CD8-positive, alpha-beta memory T cell (primary cell): ENCODE results near the gene SNX9. TPM values are rescaled to one million over a fixed set of nuclear protein-coding genes. Genes with fewer than 3 reads are reported as not detected.

Experiments used
- CTCF ChIA-PET: fragments of 350-600 bp; sonication (Branson Sonifier 250); formaldehyde crosslinking; loops from one replicate; lab custom pipeline; 2021; ENCODE audit warnings: antibody characterized with exemption; lab: Charles Lee
- POLR2A ChIA-PET: fragments of 350-600 bp; sonication (Branson Sonifier 250); formaldehyde crosslinking; loops from one replicate; lab custom pipeline; 2021; ENCODE audit warnings: antibody characterized with exemption; lab: Charles Lee
- DNase-seq, 5 donors: peaks; one replicate each; pipeline versions ENCODE4 v3.0.0 to v3.0.0-alpha.2; 2020 to 2022; ENCODE audit warnings: mixed read lengths in 1 of 5
- H3K27ac ChIP-seq: one replicate; pipeline ENCODE4 v1.7.0; 2013; ENCODE audit warnings: low read depth, mild to moderate bottlenecking, low read length, moderate library complexity
- H3K27me3 ChIP-seq: 2 replicates; pipeline ENCODE4 v1.7.0; 2013; ENCODE audit warnings: low read length, mild to moderate bottlenecking; ENCODE audit not compliant: insufficient read depth, poor library complexity, severe bottlenecking
- H3K36me3 ChIP-seq: 2 replicates; pipeline ENCODE4 v1.7.0; 2013; ENCODE audit warnings: mild to moderate bottlenecking, low read length, moderate library complexity; ENCODE audit not compliant: insufficient read depth
- H3K4me1 ChIP-seq: 2 replicates; pipeline ENCODE4 v1.7.0; 2013; ENCODE audit warnings: mild to moderate bottlenecking, low read length, moderate library complexity; ENCODE audit not compliant: insufficient read depth
- H3K4me3 ChIP-seq: 2 replicates; pipeline ENCODE4 v1.7.0; 2013; ENCODE audit warnings: mild to moderate bottlenecking, low read length
- H3K9me3 ChIP-seq: 2 replicates; pipeline ENCODE4 v1.7.0; 2013; ENCODE audit warnings: mild to moderate bottlenecking, low read length
- H3K27ac Mint-ChIP-seq, 8 donors: one replicate each; pipeline ENCODE4 v1.8.0; 2020 to 2021; ENCODE audit warnings: mixed read lengths in 8 of 8, mild to moderate bottlenecking in 6 of 8, inconsistent platforms in 3 of 8, moderate library complexity in 3 of 8
- H3K27me3 Mint-ChIP-seq, 2 donors: one replicate each; pipeline ENCODE4 v1.8.0; 2020 to 2021; ENCODE audit warnings: mixed read lengths in 2 of 2, mild to moderate bottlenecking in 1 of 2, moderate library complexity in 1 of 2
- H3K36me3 Mint-ChIP-seq, 3 donors: one replicate each; pipeline ENCODE4 v1.8.0; 2020 to 2021; ENCODE audit warnings: mixed read lengths in 3 of 3, inconsistent platforms in 1 of 3, mild to moderate bottlenecking in 1 of 3
- H3K4me1 Mint-ChIP-seq, 3 donors: one replicate each; pipeline ENCODE4 v1.8.0; 2020 to 2021; ENCODE audit warnings: mixed read lengths in 3 of 3, inconsistent platforms in 1 of 3, mild to moderate bottlenecking in 1 of 3
- H3K4me3 Mint-ChIP-seq, 7 donors: one replicate each; pipeline ENCODE4 v1.8.0; 2020 to 2021; ENCODE audit warnings: mixed read lengths in 7 of 7, mild to moderate bottlenecking in 6 of 7, moderate library complexity in 4 of 7, inconsistent platforms in 2 of 7
- H3K9me3 Mint-ChIP-seq, 5 donors: one replicate each; pipeline ENCODE4 v1.8.0; 2020 to 2022; ENCODE audit warnings: mixed read lengths in 5 of 5, mild to moderate bottlenecking in 3 of 5, moderate library complexity in 2 of 5, inconsistent platforms in 1 of 5
- polyA plus RNA-seq: library from polyadenylated mRNA; unstranded; fragments of 300-500 nt; fragmentation: Illumina TruSeq; gene quantifications from one replicate; pipeline ENCODE4 v1.2.3, GENCODE V29; 2021
- total RNA-seq, 2 experiments: library from RNA; stranded (reverse); gene quantifications; one replicate each; pipeline ENCODE4 v1.2.3, GENCODE V29; 2021

SNX9 gene
- total and polyA plus RNA-seq, 3 experiments from 2014 or later = 11.9 to 60.5 (median 60.3) TPM

DNA sequence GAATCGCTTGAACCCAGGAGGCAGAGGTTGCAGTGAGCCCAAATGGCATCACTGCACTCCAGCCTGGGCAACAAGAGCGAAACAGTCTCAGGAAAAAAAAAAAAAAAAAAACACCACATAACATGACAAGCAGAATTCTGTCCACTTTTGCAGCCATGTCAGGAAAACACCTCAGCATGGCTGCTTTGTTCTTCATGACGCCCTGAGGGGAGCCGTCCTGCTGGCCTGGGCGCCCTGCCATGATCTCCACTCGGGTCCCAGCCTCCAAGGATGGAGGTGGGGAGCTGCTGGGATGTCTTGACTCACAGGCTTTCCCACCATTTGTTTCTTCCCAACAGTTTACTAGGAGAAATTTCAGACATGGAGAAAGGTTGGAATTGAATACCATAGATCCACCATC lies 42.2 kb downstream of the SNX9 start:
- Mint-ChIP-seq H3K36me3 (peaks cover 0 to 2% (median 0%) of the 10 kb centered on the region in 3 donors), H3K4me1 (peaks cover 19 to 44% (median 29%) of the 10 kb centered on the region in 3 donors), H3K27me3 (peaks cover 0 to 4% of the 10 kb centered on the region in 2 donors), H3K9me3 (peaks cover 0 to 2% (median 0%) of the 10 kb centered on the region in 5 donors), H3K4me3 (peak overlapping the region in 1 of 7 donors; percentile 15), H3K27ac (no peak overlapping the region)
- DNase-seq = no peak
- Histone ChIP-seq H3K27me3 (no peaks in the 10 kb centered on the region), H3K36me3 (peaks cover 10% of the 10 kb centered on the region), H3K9me3 (no peaks in the 10 kb centered on the region), H3K4me1 (peaks cover 18% of the 10 kb centered on the region), H3K27ac (no peak overlapping the region), H3K4me3 (no peak overlapping the region)
- ChIA-PET CTCF (interaction anchor here (0.7 kb wide), 1 partner anchor 34 kb away, joined by 3 read pairs; no protein-coding TSS in a partner anchor), POLR2A (no interaction called here)

DNA sequence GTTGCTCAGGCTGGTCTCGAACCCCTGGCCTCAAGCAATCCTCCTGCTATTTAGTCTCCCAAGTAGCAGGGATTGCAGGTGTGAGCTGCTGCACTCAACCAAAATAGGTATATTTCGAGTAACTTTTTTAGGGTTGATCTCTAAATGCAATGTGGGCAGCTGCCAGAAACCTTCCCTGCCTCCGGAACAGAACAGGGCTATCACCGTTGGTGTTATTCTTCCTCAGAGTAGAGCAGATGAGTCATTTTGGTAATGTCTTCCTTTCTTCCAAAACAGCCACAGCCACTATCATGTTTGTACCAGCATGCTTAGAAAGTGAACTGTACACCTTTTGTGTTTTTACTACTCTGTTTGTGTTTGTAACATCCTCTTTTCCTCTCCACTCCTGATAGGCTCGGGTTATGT lies 44.1 kb downstream of the SNX9 start:
- H3K9me3 Mint-ChIP-seq = peaks cover 0 to 2% (median 0%) of the 10 kb centered on the region in 5 donors
- peak overlapping the region in 3 of 8 donors; percentile 8 to 58 (median 24) for H3K27ac Mint-ChIP-seq
- no peak overlapping the region for H3K4me3 ChIP-seq
- no peak for DNase-seq
- POLR2A ChIA-PET = no interaction called here
- H3K27ac ChIP-seq = peak overlapping the region; percentile 29
- H3K27me3 Mint-ChIP-seq = peaks cover 0 to 4% of the 10 kb centered on the region in 2 donors
- H3K27me3 ChIP-seq = no peaks in the 10 kb centered on the region
- H3K36me3 Mint-ChIP-seq = peaks cover 0 to 2% (median 0%) of the 10 kb centered on the region in 3 donors
- peaks cover 13 to 29% (median 18%) of the 10 kb centered on the region in 3 donors for H3K4me1 Mint-ChIP-seq
- peaks cover 10% of the 10 kb centered on the region for H3K36me3 ChIP-seq
- CTCF ChIA-PET = no interaction called here
- H3K9me3 ChIP-seq = no peaks in the 10 kb centered on the region
- H3K4me1 ChIP-seq = peaks cover 8% of the 10 kb centered on the region
- peak overlapping the region in 1 of 7 donors; percentile 4 for H3K4me3 Mint-ChIP-seq

DNA sequence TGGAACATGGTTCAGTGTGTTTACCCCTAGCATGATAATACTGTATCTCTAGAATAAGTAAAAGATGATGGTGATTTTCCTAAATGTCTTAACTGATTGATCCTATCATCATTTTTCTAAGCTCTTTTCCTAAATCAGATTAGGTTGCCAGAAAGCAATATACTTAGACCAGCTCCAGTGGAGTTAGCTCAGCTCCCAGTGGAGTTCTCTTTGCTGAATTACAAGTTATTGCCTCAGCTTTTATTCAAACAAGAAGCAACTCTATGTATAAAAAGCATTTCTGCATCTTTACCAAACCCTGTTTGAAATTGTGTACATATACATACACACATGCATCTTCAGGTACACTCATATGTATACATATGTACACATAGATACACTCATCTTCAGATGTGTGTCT lies 44.9 kb downstream of the SNX9 start:
- Histone ChIP-seq H3K36me3 (peaks cover 10% of the 10 kb centered on the region), H3K4me1 (peaks cover 8% of the 10 kb centered on the region), H3K27me3 (no peaks in the 10 kb centered on the region), H3K27ac (no peak overlapping the region), H3K9me3 (no peaks in the 10 kb centered on the region), H3K4me3 (no peak overlapping the region)
- no peak overlapping the region for H3K27ac Mint-ChIP-seq
- H3K27me3 Mint-ChIP-seq = peaks cover 0 to 4% of the 10 kb centered on the region in 2 donors
- H3K36me3 Mint-ChIP-seq = peaks cover 0 to 4% (median 0%) of the 10 kb centered on the region in 3 donors
- no peak overlapping the region for H3K4me3 Mint-ChIP-seq
- ChIA-PET POLR2A (no interaction called here), CTCF (no interaction called here)
- DNase-seq = no peak
- H3K9me3 Mint-ChIP-seq = peaks cover 0 to 2% (median 0%) of the 10 kb centered on the region in 5 donors
- peaks cover 9 to 21% (median 11%) of the 10 kb centered on the region in 3 donors for H3K4me1 Mint-ChIP-seq

DNA sequence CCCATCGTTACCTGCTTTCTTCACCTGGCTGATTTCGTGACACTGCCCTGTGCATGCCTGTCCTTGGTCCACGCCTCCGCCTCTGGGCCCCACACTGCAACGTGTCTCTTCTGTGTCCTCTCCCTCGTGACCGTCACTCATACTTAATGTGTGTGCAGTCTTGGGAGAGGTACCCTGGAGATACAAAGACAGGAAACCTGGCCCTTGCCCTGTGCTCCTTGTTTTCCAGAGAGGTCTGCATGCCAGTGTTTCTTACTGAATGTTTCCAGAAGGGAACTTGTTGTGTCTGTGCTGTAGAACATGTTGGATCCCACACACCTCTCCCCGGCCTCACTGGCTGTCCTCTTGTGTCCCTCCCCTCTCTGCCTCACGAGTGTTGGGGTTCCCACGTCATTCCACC lies 45.8 kb downstream of the SNX9 start:
- H3K36me3 Mint-ChIP-seq = peaks cover 0 to 8% (median 0%) of the 10 kb centered on the region in 3 donors
- ChIA-PET CTCF (no interaction called here), POLR2A (no interaction called here)
- H3K4me1 Mint-ChIP-seq = peaks cover 5 to 16% (median 10%) of the 10 kb centered on the region in 3 donors
- Histone ChIP-seq H3K9me3 (no peaks in the 10 kb centered on the region), H3K27me3 (no peaks in the 10 kb centered on the region), H3K4me3 (no peak overlapping the region), H3K36me3 (peaks cover 10% of the 10 kb centered on the region), H3K27ac (no peak overlapping the region), H3K4me1 (peaks cover 11% of the 10 kb centered on the region)
- no peak overlapping the region for H3K27ac Mint-ChIP-seq
- peaks cover 0 to 2% of the 10 kb centered on the region in 2 donors for H3K27me3 Mint-ChIP-seq
- H3K9me3 Mint-ChIP-seq = no peaks in the 10 kb centered on the region
- H3K4me3 Mint-ChIP-seq = no peak overlapping the region
- no peak for DNase-seq

DNA sequence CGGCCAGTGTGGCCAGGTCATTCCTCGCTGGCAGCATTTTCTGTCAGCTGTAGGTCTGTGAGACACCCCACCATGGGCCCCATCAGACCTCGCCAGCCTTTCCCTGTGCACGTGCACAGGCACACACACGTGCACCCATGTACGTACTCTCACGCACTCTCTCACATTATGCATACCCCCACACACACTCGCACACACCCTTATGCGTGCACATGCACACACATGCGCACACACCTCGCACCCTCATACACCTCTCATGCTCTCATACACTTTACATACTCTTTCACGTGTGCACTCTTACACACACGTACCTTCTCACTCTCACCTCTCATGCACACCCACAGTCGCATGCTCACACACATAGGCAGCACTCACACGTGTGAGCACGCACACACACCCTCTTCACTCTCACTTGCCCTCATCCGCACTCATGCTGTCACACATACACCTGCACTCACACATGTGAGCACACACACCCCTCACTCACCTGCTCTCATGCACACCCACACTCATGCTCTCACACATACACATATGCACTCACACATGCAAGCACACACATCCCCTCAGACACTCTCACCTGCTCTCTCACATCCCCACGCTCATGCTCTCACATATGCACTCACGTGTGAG lies 46.7 kb downstream of the SNX9 start:
- CTCF ChIA-PET = no interaction called here
- POLR2A ChIA-PET = no interaction called here

DNA sequence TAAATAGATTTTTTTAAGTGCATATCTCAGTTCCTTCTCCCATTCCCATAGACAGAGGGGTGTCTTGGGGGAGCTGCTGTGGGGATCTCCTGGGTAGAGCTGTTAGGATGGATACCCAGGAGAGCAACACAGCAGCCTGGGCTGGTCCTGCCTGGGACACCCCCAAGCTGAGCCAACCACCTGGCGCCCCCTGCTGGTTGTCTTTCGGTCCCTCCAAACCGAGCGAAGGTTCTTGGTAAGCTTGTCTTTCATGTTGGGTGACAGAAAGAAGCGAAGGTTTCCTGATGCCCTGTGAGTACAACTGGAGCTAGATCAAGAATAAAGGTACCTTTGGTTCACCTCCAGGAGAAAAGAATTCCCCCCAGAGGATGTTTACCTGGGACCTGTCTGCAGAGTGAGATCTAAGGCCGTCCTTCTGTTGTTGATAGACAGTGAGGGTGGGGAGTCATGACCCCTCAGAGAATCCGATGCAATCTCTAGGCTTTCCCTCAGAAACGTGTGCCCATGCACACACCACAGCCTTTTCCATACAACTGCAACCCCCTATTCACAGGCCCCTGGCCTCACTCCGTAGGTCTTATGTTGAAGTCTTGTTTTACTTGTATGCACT lies 50.8 kb downstream of the SNX9 start:
- peaks cover 18% of the 10 kb centered on the region for H3K4me1 ChIP-seq
- Mint-ChIP-seq H3K4me3 (no peak overlapping the region), H3K27ac (peak overlapping the region in 2 of 8 donors; percentile 10 to 38), H3K9me3 (no peaks in the 10 kb centered on the region), H3K4me1 (peaks cover 2 to 6% (median 5%) of the 10 kb centered on the region in 3 donors), H3K27me3 (no peaks in the 10 kb centered on the region), H3K36me3 (peaks cover 2 to 51% (median 7%) of the 10 kb centered on the region in 3 donors)
- POLR2A ChIA-PET = no interaction called here
- H3K36me3 ChIP-seq = peaks cover 4% of the 10 kb centered on the region
- peak; percentile 57 to 81 (median 65) for DNase-seq
- H3K4me3 ChIP-seq = no peak overlapping the region
- no peaks in the 10 kb centered on the region for H3K9me3 ChIP-seq
- H3K27ac ChIP-seq = no peak overlapping the region
- CTCF ChIA-PET = interaction anchor here (0.6 to 10.7 kb wide), 18 partner anchors 11 to 207 kb away, joined by 3 to 157 read pairs (median 4); no protein-coding TSS in a partner anchor
- H3K27me3 ChIP-seq = no peaks in the 10 kb centered on the region

More for the DNA sequence above, 46.7 kb downstream of the SNX9 start:
- no peak for DNase-seq
- Histone ChIP-seq H3K4me3 (no peak overlapping the region), H3K27me3 (no peaks in the 10 kb centered on the region), H3K9me3 (no peaks in the 10 kb centered on the region), H3K27ac (no peak overlapping the region), H3K36me3 (peaks cover 10% of the 10 kb centered on the region), H3K4me1 (peaks cover 15% of the 10 kb centered on the region)
- Mint-ChIP-seq H3K27me3 (no peaks in the 10 kb centered on the region), H3K27ac (no peak overlapping the region), H3K36me3 (peaks cover 0 to 16% (median 2%) of the 10 kb centered on the region in 3 donors), H3K4me1 (peaks cover 5 to 16% (median 9%) of the 10 kb centered on the region in 3 donors), H3K9me3 (no peaks in the 10 kb centered on the region), H3K4me3 (no peak overlapping the region)

DNA sequence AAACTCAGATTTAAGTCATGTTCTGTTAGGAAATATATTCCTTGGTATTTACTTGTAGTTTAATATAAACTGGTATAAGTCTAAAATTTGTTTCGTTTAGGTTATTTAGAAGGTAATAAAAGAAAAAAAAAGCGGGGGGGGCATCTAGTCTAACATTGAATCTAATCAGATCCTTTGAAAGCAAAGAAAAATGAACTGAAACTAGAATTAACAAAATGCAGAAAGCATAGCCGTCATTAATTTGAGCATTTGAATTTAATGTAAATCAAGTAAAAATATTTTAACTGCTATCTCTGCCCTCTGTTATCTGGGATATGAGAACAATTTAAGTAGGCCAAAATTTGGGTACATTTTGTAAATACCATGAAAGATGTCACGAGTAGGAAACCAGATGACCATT lies 54.1 kb downstream of the SNX9 start:
- no peak overlapping the region for H3K27ac ChIP-seq
- H3K9me3 ChIP-seq = no peaks in the 10 kb centered on the region
- H3K4me1 Mint-ChIP-seq = peaks cover 2 to 6% (median 5%) of the 10 kb centered on the region in 3 donors
- H3K36me3 ChIP-seq = no peaks in the 10 kb centered on the region
- ChIA-PET POLR2A (no interaction called here), CTCF (interaction anchor here (10.7 kb wide), 1 partner anchor 118 kb away, joined by 157 read pairs; no protein-coding TSS in a partner anchor)
- no peaks in the 10 kb centered on the region for H3K27me3 Mint-ChIP-seq
- no peak overlapping the region for H3K4me3 ChIP-seq
- H3K4me3 Mint-ChIP-seq = no peak overlapping the region
- DNase-seq = no peak
- peak overlapping the region in 1 of 8 donors; percentile 23 for H3K27ac Mint-ChIP-seq
- peaks cover 5 to 68% (median 8%) of the 10 kb centered on the region in 3 donors for H3K36me3 Mint-ChIP-seq
- peaks cover 18% of the 10 kb centered on the region for H3K4me1 ChIP-seq
- H3K9me3 Mint-ChIP-seq = no peaks in the 10 kb centered on the region
- H3K27me3 ChIP-seq = no peaks in the 10 kb centered on the region
